GM23248 (cell line): Measurements from ENCODE around the gene TMEM151A.

ENCODE experiments used
- EZH2 ChIP-seq: fragments of 200-600 bp; sonication (generic); IDR thresholded peaks from 2 replicates; pipeline ENCODE4 v1.6.1; 2018; ENCODE audit warnings: antibody characterized with exemption, mild to moderate bottlenecking; ENCODE audit not compliant: insufficient read depth, poor library complexity, severe bottlenecking
- EZH2phosphoT487 ChIP-seq: fragments of 200-600 bp; sonication (generic); IDR thresholded peaks from 2 replicates; pipeline ENCODE4 v1.6.1; 2018; ENCODE audit warnings: antibody characterized with exemption, moderate library complexity, mild to moderate bottlenecking, low read depth; ENCODE audit not compliant: insufficient read depth

DNA sequence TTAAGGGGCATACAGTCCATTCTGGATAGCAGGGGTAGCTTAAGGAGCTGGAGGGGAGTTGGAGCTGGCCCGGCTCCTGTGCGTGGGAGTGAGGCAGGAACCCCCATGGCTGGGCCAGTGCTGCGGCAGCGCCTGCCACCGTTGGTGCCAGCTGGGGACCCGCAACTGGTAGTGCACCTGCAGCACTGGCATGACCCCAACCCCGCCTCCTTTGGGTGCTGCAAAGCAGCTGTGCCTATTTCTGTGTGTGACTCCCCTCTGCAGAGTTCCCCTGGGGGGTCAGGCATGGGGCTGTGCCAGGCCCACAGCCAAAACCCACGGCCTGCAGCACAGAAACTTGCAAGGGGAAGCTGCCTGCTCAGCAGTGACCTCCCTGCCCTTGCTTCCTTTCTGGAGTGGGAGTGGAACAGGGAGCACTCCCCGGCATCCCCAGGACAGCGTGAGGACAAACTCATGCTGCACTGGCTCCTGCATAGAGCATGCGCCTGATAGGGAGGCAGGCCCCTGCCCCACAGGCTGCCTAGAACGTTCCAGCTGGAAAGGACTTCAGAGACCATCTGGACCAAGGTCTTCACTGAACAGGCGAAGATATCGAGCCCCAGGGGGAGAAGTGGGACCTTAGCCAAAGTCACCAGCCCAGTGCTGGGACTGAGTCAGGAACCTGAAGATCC lies 49.5 kb upstream of the TMEM151A start:
- TF ChIP-seq EZH2 (no peak), EZH2phosphoT487 (no peak)
